HuH-7.5 (cell line): ENCODE measurements around the gene GHRH.

ENCODE experiments used
- DNase-seq: peaks from one replicate; pipeline ENCODE4 v3.0.0; 2011; ENCODE audit warnings: low spot score

GHRH gene, protein sequence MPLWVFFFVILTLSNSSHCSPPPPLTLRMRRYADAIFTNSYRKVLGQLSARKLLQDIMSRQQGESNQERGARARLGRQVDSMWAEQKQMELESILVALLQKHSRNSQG

DNA sequence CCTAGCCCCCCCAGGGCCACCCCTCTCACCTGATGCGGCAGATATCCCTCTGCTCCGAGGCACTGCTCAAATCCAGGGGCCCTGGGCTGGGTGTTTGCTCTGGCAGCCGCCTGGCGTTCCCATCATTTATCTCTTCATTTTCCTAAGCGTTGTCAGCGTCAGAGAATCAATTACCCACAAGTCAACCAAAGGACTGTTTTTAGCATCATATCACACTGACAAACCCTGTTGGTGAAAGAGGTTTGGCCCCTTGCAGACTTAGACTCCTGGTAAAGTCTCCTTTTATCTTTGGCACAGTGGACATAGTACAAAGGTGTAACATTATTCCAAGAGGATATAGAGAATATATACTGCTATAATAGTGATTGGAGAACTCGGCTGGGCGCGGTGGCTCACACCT, at the start of gene GHRH:
GHRH (minus strand) TSS at position 101 of the 400 bp plus-strand sequence. CDS start 4,925 bp downstream, outside the sequence.
- no peak for DNase-seq

DNA sequence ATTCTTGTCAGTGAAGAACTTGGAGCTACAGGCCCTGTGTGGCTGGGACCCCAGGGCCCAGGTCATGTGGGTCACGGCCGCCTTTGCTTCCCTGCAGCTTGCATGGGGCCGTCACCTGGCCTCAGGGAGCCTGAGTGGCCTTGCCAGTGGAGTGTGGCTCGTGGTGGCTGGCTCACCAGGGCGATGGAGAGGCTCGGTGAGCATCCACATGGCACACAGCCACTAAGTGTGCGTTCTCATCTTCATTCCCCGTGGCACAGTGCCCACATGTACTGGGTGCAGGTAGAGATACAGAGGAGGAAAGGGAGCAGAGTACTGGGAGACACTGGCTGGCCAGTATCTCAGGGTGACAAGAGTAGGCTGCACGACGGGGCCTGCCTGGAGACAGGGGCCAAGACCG, 49.3 kb upstream of the GHRH start:
- DNase-seq: no peak

DNA sequence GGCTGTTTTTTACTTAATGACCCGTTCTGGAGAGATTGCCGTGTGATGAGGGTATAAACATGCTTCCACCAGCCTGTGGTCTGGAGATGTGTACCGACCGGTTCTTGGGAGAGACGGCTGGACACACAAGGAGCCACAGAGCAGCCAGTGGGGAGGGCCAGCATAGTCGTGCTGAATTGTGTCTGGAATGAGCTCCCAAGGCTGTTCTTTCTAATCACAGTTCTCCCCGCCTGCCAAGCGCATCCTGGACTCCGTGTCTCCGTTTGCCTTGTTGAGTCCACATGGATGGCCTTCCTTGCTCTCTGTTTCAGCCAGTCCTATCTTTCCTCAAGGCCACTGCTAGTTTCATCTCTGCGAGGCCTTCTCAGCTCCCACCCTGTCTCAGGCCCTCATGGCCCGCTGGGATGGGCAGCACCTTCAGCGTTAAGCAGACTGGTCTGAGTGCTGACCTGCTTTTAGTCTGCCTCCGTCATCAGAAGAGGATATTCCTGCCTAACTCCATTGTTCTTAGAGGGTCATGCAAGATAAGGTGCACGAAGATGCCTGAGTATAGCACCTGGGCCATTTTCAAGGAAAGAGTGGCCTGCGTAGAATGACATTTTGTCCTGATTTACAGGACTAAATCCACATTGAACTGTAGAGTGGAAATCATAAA, 48.4 kb upstream of the GHRH start:
- DNase-seq: no peak

DNA sequence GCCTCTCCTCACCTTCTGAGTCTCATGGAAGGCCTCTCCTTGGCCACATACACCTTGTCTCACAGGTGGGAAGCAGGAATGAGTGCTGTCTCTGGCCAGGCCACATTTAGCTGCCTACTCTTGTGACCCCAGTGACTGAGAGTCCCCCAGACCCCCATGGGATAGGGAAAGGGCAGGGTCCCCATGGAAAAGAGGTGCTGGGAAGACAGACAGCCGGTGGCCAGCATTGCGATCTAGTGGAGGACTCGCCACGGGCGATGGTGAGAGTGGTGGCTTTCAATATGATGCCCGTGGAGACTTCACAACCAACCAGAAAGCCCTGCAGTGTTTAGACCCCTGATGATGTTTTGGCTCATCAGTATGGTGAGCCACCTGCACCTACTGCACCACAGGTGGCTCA, 47.7 kb upstream of the GHRH start:
- DNase-seq: no peak

DNA sequence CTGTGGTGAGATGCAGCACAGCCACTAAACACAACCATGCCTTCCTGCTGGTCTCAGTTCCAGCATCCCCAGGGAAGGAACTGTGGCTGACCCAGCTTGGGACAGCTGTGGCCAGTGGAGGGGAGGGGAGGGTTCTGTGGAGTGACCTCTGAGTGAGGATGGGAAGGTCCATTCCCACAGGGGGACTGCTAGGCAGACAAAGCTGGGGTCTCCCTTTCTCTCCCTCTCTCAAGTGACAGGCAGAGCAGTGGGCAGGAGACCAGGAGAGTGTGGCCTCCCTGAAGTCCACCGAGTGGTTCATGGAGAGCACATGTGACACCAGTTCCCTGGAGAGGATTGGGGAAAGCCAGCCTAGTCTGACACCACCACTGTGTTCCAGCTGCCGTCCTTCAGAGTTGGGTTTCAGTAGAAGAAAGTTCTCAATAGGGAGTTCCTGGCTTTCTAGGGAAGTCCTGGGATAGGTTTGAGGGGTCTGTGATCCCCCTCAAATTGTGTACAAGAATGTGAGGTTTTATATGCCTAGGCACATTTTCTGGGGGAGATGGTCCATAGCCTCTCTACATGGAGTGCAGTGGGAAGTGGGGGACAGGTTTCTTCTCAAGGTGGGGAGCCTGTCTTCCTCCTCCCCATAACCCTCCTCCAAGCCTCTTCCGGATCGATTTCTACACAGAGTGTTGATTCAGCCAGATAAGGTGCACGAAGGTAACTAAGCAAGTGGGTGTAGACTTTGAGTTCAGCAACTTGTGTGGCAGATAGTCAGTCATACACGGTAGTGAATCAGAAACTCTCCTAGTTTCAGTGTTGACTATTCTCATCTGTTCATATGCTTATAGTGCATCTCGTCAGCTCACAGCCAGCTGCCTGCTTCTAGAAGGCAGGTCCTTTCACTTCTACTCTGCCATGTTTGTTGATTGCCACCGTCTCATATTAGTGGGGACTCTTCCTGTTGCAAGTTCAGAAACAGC, 46.8 kb upstream of the GHRH start:
- DNase-seq: no peak

DNA sequence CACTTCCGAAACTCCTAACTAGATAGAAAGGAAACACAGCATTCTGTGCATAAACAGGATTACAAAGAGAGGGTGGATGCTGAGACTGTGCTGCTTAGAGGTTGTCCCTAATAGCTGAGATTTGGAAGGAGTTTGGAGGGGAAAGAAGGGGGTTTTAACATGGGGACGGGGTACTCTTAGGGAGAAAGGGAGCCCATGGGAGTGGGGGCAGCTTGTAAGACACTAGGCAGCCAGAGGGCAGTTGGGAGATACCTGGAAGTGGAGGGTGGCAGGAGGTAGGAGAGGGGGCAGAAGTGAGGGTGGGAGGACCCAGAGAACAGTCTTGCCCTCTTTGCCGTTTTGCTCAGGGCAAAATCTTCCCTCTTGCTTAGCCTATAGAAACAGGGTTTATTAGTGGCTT, 44.2 kb upstream of the GHRH start:
- DNase-seq: no peak

DNA sequence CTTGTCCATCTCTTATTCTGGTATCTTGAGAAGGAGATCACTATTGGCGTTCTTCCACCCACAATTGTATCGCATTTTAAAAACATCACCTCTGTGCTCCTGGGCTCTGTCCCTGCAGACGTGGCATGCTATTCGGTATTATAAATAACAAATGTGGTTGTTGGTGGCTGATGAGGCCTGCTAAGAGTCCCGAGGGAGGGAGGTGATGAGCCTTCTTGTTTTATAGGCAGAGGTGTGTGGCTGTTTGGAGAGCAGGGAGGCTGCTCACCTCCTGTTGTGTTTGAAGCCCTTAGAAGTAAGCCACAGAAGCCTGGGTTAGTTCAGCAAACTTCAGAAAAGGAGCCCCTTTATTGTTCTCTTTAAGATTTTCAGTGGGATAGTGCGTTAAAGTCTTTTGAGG, 43.5 kb upstream of the GHRH start:
- DNase-seq: no peak

DNA sequence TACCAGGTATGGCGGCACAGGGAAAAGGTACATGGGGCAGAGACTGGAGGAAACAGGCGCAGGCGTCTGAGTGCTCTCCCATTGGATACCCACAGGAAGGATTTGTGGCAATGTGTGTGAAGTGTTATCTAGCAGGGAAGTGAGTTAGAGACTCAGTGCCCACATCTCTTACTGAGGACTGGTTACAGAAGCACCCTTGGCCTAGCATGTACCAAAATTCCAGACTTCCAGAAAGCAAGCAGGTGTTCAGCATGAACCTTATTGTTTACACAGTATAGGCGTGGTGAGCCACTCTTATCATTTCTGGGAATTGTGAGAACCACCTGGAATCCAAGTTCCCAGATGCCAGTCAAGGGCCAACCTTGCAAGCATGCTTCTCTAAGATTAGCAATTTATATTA, 42.0 kb upstream of the GHRH start:
- DNase-seq: no peak

DNA sequence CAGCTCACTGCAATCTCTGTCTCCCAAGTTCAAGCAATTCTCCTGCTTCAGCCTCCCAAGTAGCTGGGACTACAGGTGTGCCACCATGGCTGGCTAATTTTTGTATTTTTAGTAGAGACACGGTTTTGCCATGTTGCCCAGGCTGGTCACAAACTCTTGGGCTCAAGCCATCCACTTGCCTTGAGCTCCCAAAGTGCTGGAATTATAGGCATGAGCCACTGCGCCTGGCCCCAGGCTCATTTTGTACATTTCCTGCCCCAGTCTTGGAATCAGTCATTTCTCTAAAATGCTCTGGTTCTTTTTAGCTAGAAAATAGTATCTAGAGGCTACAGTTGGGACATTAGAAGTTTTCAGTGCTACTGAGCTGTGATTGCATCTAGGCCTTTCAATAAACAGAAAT, 41.4 kb upstream of the GHRH start:
- DNase-seq: no peak

DNA sequence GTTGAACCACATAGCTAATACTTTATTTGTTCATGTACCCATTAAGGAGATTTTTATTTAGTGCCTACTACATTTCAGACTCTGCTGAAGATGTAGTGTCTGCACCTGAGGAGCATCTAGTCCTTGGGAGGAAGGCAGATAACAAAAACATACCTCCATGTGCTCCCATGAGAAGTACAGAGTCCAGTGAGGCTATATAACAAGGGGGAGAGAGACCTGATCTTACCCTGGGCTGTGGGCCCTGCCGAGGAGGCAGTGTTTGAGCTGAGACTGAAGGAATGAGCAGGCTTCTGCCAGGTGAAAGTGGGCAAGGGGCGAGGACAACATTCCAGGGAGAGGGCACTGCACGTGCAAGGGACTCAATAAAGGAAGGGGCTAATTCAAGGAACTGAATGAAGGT, 39.9 kb upstream of the GHRH start:
- DNase-seq: no peak

DNA sequence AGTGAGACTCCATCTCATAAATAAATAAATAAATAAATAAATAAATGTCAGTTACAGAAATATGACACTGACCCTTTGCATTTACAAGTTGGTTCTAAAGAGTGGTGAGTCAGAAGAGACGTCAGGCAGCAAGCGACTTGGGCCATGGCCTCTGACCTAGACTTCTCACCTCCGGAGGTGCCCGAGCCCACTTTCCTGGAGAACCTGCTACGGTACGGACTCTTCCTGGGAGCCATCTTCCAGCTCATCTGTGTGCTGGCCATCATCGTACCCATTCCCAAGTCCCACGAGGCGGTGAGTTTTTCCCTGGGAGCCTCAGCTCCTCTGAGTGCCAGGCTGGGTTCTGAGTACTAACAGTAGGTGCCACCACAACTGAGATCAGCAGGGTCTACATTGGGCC, 39.5 kb upstream of the GHRH start:
- DNase-seq: no peak

DNA sequence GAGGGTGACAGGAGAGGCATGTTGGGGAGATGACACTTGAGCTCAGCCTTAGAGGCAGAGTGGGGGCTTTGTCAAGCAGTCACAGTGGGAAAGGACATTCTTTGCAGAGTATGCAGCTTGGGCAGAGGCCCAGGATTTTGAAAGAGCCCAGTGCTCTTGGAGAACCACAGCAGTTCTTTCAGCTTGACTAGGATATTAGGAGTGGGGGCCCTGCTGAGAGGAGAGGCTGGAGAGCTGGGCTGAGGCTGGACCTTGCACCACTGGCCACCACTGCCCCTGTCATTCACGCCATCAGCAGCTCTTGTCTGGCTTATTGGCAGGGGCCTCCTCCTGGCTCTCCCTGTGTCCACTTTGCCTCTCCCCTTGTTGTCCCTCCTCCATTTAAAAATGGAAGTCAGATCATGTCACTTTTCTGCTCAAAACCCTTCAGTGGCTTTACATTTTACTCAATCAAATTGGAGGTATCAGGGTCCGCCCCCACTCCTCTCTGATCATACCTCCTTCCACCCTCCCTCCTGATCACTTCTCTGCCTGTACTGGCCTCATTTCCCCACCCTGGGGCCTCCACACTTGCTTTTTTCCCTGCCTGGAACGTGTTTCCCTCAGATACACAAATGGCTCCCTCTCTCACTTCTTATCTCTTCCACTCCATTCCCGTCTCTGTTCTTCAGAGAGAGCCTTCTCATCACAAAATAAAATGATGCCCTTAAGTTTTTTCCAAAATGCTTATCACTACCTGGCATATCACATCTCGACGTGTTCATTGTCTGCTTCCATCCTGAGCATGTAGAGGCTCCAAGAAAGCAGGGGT, 38.3 kb upstream of the GHRH start:
- no peak for DNase-seq

DNA sequence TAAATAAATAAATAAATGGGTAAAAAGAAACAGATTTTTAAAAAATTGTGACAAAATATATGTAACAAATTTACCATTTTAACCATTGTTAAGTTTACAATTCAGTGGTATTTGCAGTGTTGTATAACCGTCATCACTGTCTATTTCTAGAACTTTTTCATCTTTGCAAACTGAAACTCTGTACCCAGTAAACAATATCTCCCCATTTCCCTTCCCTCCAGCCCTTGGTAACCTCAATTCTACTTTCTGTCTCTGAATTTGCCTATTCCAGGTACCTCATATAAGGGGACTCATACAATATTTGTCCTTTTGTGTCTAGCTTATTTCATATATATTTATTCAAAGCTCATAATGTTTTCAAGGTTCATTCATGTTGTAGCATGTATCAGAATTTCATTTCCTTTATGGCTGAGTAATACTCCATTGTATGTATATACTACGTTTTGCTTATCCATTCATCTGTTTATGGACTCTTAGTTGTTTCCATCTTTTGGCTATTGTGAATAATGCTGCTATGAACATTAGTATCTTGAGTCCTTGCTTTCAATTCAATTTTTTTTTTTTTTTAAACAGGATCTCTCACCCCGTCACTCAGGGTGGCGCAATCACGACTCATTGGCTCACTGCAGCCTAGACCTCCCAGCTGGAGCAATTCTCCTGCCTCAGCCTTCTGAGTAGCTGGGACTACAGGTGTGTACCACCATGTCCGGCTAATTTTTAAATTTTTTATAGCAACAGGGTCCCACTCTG, 36.8 kb upstream of the GHRH start:
- no peak for DNase-seq

DNA sequence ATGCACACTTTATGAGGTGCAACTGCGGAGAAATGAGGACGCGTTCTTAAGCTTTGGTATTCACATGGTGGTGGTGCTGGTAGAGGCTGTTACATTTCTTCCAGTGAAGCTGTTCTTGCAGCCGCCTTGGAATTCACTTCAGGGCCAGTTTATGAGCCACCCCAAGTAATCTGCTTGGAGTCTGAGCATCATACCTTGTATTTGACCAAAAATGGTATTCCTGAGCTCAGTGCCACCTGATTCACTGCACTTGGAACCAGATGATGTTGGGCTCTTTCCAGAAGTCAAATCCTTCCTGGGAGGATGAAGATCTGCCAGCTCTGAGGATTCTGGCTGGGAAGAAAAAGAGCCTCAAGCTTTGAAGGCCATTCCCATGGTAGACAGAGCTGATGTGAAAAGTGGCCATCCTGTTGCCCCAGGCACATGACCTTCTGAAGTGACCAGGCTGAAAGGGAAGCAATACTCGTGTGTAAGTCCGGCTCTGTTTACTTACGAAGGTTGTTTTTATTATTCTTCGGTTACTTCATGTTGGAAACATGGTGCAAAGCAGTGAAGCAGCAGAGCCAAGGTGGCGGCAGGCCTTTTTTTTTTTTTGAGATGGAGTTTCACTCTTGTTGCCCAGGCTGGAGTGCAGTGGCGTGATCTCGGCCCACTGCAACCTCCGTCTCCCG, 35.6 kb upstream of the GHRH start:
- DNase-seq: no peak

DNA sequence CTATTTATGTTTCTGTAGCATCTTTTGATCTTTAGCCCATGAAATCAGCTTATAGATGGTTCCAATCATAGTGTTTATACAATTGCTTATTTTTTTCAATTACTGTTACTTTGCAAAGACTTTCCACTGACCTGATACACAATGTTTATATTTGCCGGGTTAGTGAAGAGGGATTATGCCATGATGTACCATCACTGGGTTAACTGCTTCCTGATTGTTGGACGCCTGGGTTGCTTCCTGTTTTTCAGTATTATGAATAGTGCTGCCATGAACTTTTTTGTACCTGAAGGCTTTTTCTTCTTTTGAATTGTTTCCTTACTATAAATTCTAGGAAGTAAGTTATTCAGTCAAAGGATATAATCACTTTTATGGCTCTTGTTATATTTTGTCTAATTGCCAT, 34.8 kb upstream of the GHRH start:
- DNase-seq: no peak

DNA sequence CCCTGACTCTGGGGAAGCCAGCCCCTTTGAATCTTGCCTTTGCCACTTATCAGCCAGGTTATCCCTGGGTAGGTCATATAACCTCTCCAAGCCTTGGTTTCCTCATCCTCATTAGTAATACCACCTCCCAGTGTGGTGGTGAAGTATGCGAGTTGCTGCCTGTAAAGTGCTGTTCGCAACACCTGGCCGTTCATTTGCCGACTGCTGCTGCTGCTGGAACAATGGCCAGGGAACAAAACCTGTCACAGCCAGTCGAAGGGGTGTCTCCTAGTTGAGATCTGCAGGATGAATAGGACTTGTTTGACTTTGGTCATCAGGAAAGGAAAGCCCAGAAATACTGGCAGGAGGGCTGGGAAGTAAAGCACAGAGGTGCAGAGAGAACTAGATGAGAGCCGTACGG, 34.0 kb upstream of the GHRH start:
- no peak for DNase-seq

DNA sequence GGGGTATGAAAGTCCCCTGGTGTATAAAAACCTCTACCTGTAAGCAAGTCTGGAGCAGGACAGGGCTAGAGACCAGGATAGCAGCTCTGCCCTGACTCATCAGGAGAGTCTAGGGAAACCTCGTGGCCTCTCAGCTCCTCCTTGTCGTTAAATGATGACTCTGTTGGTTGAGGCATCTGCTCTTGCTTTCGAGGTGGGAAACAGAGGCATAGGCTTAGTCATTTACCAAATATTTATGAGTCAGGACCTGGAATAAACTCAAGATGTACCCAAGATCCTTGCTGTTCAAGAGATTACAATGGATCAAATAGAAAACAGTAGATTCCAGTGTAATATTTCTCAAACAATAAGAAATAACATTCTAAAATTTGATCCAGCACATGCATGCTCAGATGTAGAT, 33.4 kb upstream of the GHRH start:
- DNase-seq: no peak

DNA sequence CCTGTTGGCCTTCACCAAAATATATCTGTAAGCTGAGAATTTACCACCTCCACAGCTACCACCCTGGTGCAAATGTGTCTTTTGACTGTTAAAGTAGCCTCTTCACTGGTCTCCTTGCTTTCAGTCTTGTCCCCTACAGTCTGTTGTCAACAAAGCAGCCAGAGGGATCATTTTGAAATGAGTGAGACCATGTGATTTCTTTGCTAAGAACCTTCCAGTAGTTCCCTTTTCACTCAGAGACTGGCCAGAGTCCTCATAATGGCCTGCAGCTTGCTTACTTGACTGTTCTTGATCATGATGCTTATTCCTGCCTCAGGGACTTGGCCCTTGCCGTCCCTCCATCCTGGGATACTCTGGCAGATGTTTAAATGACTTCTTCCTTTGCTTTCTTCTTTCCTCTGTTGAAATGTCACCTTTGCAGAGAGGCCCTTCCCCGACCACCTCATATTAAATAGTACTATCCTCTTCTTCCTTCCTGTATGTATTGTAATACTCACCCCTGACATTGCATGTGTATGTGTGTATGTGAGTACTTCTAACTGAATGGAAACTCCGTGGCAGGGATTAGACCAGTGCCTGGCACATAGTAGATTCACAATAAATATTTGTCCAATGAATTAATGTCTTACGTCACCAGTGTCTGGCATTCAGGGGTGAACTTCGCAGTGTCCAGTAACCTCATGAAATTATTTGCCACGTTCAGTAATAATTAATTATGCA, 32.8 kb upstream of the GHRH start:
- no peak for DNase-seq

DNA sequence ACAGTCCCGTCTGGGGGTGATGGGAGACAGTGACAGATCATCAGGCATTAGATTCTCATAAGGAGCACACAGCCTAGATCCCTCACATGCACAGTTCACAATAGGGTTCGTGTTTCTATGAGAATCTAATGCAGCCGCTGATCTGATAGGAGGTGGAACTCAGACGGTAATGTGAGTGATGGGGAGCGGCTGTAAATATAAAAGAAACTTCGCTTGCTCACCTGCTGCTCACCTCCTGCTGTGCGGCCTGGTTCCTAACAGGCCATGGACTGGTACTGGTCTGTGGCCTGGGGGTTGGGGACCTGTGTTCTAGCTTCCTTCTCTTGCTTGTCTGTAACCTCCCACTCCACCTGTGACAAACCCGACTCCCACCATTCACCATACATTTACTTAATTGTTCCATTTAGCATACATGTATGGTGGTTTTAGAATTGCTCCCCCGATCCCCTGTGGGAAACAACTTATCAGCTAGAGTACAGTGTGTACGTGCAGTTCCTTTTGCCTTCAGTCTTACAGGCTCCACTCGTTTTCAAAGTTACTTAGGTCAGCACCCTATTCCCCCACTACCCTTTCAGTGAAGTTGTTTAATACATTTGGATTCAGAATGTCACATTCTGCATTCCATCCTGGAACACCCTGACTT, 31.8 kb upstream of the GHRH start:
- no peak for DNase-seq

DNA sequence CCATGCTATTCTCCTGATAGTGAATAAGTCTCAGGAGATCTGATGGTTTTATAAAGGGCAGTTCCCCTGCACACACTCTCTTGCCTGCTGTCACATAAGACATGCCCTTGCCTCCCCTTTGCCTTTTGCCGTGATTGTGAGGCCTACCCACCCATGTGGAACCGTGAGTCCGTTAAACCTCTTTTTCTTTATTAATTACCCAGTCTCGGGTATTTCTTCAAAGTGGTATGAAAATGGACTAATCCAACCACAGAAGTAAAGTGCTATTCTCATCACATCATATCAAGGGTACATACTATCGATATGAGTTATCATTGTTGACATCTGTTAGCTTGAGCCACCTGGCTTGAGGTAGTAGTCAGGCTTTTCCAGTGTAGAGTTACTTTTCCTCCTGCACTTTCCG, 30.1 kb upstream of the GHRH start:
- no peak for DNase-seq
